Caco-2 (cell line): ENCODE results near the gene MPST. TPM values are rescaled to one million over a fixed set of nuclear protein-coding genes. Genes with fewer than 3 reads are reported as not detected.

ENCODE experiments used
- BruUV-seq: library from RNA; stranded (reverse); fragments of 400-500 nt; replicated peaks from 2 replicates; lab custom pipeline; 2021; lab: Mats Ljungman, UMichigan
- CTCF ChIA-PET: fragments of 300-600 bp; sonication (Branson Sonifier 250); formaldehyde crosslinking; loops from one replicate; lab custom pipeline; 2022; ENCODE audit warnings: antibody characterized with exemption; lab: Charles Lee
- POLR2A ChIA-PET: fragments of 300-600 bp; sonication (Branson Sonifier 250); formaldehyde crosslinking; loops from one replicate; lab custom pipeline; 2022; ENCODE audit warnings: antibody characterized with exemption; lab: Charles Lee
- DNase-seq, 2 experiments: peaks; one replicate each; pipeline versions ENCODE4 v3.0.0 to v3.0.0-alpha.2; 2020 to 2022
- H3K27me3 ChIP-seq: replicated peaks from 2 replicates; pipeline ENCODE4 v1.6.0; 2011; ENCODE audit warnings: low read length; ENCODE audit not compliant: control insufficient read depth, insufficient read depth
- H3K36me3 ChIP-seq: 2 replicates; pipeline ENCODE4 v1.5.1; 2011; ENCODE audit warnings: low read length; ENCODE audit not compliant: control insufficient read depth, insufficient read depth
- H3K4me1 ChIP-seq: fragments of 250-450 bp; sonication (Bioruptor Pico); 2 replicates; pipeline ENCODE4 v1.5.1; 2020; ENCODE audit warnings: mild to moderate bottlenecking
- H3K4me3 ChIP-seq: 2 replicates; pipeline ENCODE4 v1.5.1; 2011; ENCODE audit warnings: low read depth, mild to moderate bottlenecking, control low read depth, low read length
- H3K9me3 ChIP-seq: fragments of 250-450 bp; sonication (Bioruptor Pico); 2 replicates; pipeline ENCODE4 v1.5.1; 2020; ENCODE audit warnings: mild to moderate bottlenecking, moderate library complexity
- H3K27ac Mint-ChIP-seq: one replicate; pipeline ENCODE4 v1.8.0; 2022; ENCODE audit warnings: mixed read lengths; ENCODE audit not compliant: unreplicated experiment
- H3K27me3 Mint-ChIP-seq: one replicate; pipeline ENCODE4 v1.8.0; 2022; ENCODE audit warnings: mixed read lengths; ENCODE audit not compliant: insufficient read depth, unreplicated experiment
- H3K36me3 Mint-ChIP-seq: one replicate; pipeline ENCODE4 v1.8.0; 2022; ENCODE audit warnings: mild to moderate bottlenecking, mixed read lengths; ENCODE audit not compliant: insufficient read depth, unreplicated experiment
- H3K4me1 Mint-ChIP-seq: one replicate; pipeline ENCODE4 v1.8.0; 2022; ENCODE audit warnings: low read depth, mixed read lengths; ENCODE audit not compliant: unreplicated experiment
- H3K4me3 Mint-ChIP-seq: one replicate; pipeline ENCODE4 v1.8.0; 2022; ENCODE audit warnings: mild to moderate bottlenecking, moderate library complexity, mixed read lengths; ENCODE audit not compliant: unreplicated experiment
- H3K9me3 Mint-ChIP-seq: one replicate; pipeline ENCODE4 v1.8.0; 2022; ENCODE audit warnings: mixed read lengths; ENCODE audit not compliant: unreplicated experiment
- intact Hi-C: fragments of 100-400 bp; cut with micrococcal nuclease; formaldehyde crosslinking; loops from one replicate; pipeline ENCODE4 v1.10.0; 2022; ENCODE audit not compliant: unreplicated experiment
- total RNA-seq: library from RNA; stranded (reverse); gene quantifications from 2 replicates; pipeline ENCODE4 v1.2.3, GENCODE V29; 2022
- TF ChIP-seq, protein P1 (sequence below), 2 experiments: fragments of 200-600 bp in 1 of 2; IDR thresholded peaks; 1 replicate in 1 of 2; 2 replicates in 1 of 2; pipeline versions ENCODE4 v1.5.1 to v1.8.0; 2011 to 2022; ENCODE audit warnings: antibody characterized with exemption in 1 of 2, control low read depth in 1 of 2, inconsistent platforms in 1 of 2, low read depth in 1 of 2, low read length in 1 of 2, mild to moderate bottlenecking in 1 of 2, moderate library complexity in 1 of 2; ENCODE audit not compliant: insufficient read depth in 1 of 2, severe bottlenecking in 1 of 2, unreplicated experiment in 1 of 2

MPST gene
- total RNA-seq, 1 experiment from 2014 or later: 83.7 TPM

DNA sequence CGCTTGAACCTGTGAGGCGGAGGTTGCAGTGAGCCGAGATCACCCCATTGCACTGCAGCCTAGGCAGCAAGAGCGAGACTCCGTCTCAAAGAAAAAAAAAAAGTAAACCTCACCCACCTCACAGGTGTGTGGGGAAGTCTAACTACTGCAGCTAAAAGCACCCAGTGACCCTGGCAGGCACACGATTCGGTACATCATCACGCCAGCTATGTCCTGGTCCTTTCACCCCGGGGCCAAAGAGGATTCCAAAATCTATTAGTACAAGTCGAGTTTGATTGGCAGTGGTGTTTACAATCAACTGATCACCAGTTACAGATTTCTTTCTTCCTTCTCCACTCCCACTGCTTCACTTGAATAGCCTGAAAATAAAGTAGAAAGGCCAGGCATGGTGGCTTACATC, 6.6 kb upstream of the MPST start:
- Mint-ChIP-seq H3K27ac (no peak overlapping the region), H3K9me3 (no peaks in the 10 kb centered on the region), H3K4me1 (no peaks in the 10 kb centered on the region), H3K36me3 (peaks cover 19% of the 10 kb centered on the region), H3K27me3 (peaks cover 2% of the 10 kb centered on the region), H3K4me3 (no peak overlapping the region)
- peaks cover 5% of the 10 kb centered on the region; the same call in 1 of the 2 replicates for H3K4me1 ChIP-seq
- ChIA-PET CTCF (interaction anchor here (0.7 to 1.5 kb wide), 2 partner anchors 31 to 237 kb away, joined by 3 to 7 read pairs; partner anchors contain the start of gene IFT27), POLR2A (interaction anchor here (0.7 kb wide), 1 partner anchor 31 kb away, joined by 4 read pairs; no protein-coding TSS in a partner anchor)
- no TSS peak for BruUV-seq
- TF ChIP-seq, protein P1, sequence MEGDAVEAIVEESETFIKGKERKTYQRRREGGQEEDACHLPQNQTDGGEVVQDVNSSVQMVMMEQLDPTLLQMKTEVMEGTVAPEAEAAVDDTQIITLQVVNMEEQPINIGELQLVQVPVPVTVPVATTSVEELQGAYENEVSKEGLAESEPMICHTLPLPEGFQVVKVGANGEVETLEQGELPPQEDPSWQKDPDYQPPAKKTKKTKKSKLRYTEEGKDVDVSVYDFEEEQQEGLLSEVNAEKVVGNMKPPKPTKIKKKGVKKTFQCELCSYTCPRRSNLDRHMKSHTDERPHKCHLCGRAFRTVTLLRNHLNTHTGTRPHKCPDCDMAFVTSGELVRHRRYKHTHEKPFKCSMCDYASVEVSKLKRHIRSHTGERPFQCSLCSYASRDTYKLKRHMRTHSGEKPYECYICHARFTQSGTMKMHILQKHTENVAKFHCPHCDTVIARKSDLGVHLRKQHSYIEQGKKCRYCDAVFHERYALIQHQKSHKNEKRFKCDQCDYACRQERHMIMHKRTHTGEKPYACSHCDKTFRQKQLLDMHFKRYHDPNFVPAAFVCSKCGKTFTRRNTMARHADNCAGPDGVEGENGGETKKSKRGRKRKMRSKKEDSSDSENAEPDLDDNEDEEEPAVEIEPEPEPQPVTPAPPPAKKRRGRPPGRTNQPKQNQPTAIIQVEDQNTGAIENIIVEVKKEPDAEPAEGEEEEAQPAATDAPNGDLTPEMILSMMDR (IDR thresholded peaks at IDR 0.05; ENCODE audit: insufficient read depth in 1 of 2, low read depth in 1 of 2, low read length in 1 of 2, severe bottlenecking in 1 of 2, unreplicated experiment in 1 of 2): no peak
- peaks cover 2% of the 10 kb centered on the region for H3K36me3 ChIP-seq
- DNase-seq: no peak
- H3K27me3 ChIP-seq: no peaks in the 10 kb centered on the region; the same call in 1 of the 2 replicates
- intact Hi-C loops: no loop called here
- H3K4me3 ChIP-seq: no peak overlapping the region
- no peaks in the 10 kb centered on the region for H3K9me3 ChIP-seq

DNA sequence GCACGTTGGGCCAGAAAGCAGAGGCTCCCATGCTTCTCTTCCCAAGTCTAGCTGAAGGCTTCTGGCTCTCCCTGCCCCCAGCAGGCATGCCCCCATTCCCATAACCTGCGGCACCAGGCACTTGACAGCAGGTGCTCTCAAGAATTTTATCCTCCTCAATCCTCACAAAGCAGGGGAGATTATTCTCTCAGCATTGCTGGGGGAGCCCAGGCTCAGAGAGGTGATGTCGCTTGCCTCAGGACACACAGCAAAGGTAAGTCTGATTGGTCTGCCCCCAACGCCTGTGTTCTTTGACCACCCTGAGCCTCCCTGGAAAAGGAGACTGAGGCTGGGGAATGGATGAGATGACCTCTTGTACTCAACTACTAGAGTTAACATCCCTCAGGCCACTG, 5.1 kb upstream of the MPST start:
- no peak overlapping the region for H3K27ac Mint-ChIP-seq
- H3K36me3 Mint-ChIP-seq: peaks cover 29% of the 10 kb centered on the region
- no peaks in the 10 kb centered on the region for H3K9me3 Mint-ChIP-seq
- peaks cover 2% of the 10 kb centered on the region for H3K36me3 ChIP-seq
- ChIA-PET POLR2A (no interaction called here), CTCF (interaction anchor here (1.5 kb wide), 1 partner anchor 30 kb away, joined by 7 read pairs; no protein-coding TSS in a partner anchor)
- H3K27me3 Mint-ChIP-seq: no peaks in the 10 kb centered on the region
- H3K4me1 ChIP-seq: peaks cover 11% of the 10 kb centered on the region; the same call in 1 of the 2 replicates
- DNase-seq: no peak
- BruUV-seq: no TSS peak
- intact Hi-C loops: no loop called here
- no peak overlapping the region for H3K4me3 ChIP-seq
- H3K4me1 Mint-ChIP-seq: no peaks in the 10 kb centered on the region
- H3K27me3 ChIP-seq: no peaks in the 10 kb centered on the region; the same call in 1 of the 2 replicates
- TF ChIP-seq, protein P1 (IDR thresholded peaks at IDR 0.05; ENCODE audit: insufficient read depth in 1 of 2, low read depth in 1 of 2, low read length in 1 of 2, severe bottlenecking in 1 of 2, unreplicated experiment in 1 of 2): no peak
- H3K4me3 Mint-ChIP-seq: no peak overlapping the region
- no peaks in the 10 kb centered on the region for H3K9me3 ChIP-seq

DNA sequence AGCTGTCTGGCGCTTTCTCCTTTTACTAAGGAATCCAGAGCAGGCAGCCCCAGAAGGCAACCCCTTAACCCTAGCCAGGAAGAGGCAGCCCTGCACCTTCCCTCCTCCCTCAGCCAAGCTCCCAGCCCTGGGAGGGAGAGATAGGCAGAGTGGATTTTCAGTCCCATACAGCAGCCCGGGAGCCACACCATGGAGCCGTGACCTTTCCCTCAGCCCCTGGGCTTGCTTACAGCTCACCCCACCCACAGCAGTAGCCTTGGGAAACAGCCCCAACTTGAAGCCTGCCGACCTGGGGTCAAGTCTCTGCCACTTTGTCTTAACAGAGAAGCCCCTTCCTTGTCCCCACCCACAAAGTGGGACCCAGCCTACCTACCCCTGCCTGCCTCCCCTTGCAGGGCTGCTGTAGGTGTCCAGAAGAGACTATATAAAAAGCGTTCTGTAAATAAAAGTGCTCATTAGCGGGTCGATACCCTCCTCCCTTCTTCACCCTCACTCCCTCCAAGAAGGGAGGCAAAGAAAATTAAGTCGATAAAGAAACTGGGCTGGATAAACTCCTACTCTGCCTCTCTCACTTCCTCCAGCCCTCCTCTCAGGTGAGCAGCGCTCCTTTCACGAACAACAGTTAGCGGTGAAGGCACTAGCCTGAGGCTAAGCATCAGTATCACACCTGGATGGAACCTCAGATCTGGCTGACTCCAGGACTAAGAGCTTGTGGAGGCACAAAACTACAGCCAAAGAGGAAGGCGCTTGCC, 4.5 kb upstream of the MPST start:
- no peak for DNase-seq
- Mint-ChIP-seq H3K36me3 (peaks cover 29% of the 10 kb centered on the region), H3K27ac (peak overlapping the region; percentile 22), H3K4me3 (no peak overlapping the region), H3K9me3 (no peaks in the 10 kb centered on the region), H3K27me3 (no peaks in the 10 kb centered on the region), H3K4me1 (no peaks in the 10 kb centered on the region)
- no peaks in the 10 kb centered on the region; the same call in 1 of the 2 replicates for H3K27me3 ChIP-seq
- TF ChIP-seq, protein P1 (IDR thresholded peaks at IDR 0.05; ENCODE audit: insufficient read depth in 1 of 2, low read depth in 1 of 2, low read length in 1 of 2, severe bottlenecking in 1 of 2, unreplicated experiment in 1 of 2): no peak
- no peak overlapping the region for H3K4me3 ChIP-seq
- H3K36me3 ChIP-seq: peaks cover 2% of the 10 kb centered on the region
- peaks cover 11% of the 10 kb centered on the region; the same call in 1 of the 2 replicates for H3K4me1 ChIP-seq
- intact Hi-C loops: no loop called here
- H3K9me3 ChIP-seq: no peaks in the 10 kb centered on the region
- CTCF ChIA-PET: no interaction called here
- POLR2A ChIA-PET: interaction anchor here (0.5 kb wide), 1 partner anchor 18 kb away, joined by 3 read pairs; no protein-coding TSS in a partner anchor
- BruUV-seq: no TSS peak
